Neural progenitor cell (in vitro differentiated cells): Measurements from ENCODE around the gene DOCK9. TPM values are rescaled to one million over a fixed set of nuclear protein-coding genes. Genes with fewer than 3 reads are reported as not detected.

ENCODE experiments used
- DNase-seq: peaks from one replicate; pipeline ENCODE4 v3.0.0-alpha.2; 2016; ENCODE audit warnings: low spot score
- H2AFZ ChIP-seq: fragments of 200-600 bp; sonication (generic); replicated peaks from 2 replicates; pipeline ENCODE4 v1.6.1; 2016; ENCODE audit warnings: antibody characterized with exemption
- H3F3A ChIP-seq: fragments of 200-600 bp; sonication (generic); 2 replicates; pipeline ENCODE4 v1.6.1; 2016; ENCODE audit warnings: antibody characterized with exemption, low read depth
- H3K27ac ChIP-seq: fragments of 200-600 bp; sonication (generic); 2 replicates; pipeline ENCODE4 v1.5.1; 2016; ENCODE audit warnings: mild to moderate bottlenecking
- H3K27me3 ChIP-seq: fragments of 200-600 bp; sonication (generic); 2 replicates; pipeline ENCODE4 v1.6.1; 2016; ENCODE audit warnings: mild to moderate bottlenecking, moderate library complexity
- H3K36me3 ChIP-seq: fragments of 200-600 bp; sonication (generic); 2 replicates; pipeline ENCODE4 v1.5.1; 2016
- H3K4me1 ChIP-seq: fragments of 200-600 bp; sonication (generic); 2 replicates; pipeline ENCODE4 v1.6.1; 2016; ENCODE audit warnings: mixed run types
- H3K4me2 ChIP-seq: fragments of 200-600 bp; sonication (generic); 2 replicates; pipeline ENCODE4 v1.6.1; 2016
- H3K4me3 ChIP-seq: fragments of 200-600 bp; sonication (generic); 2 replicates; pipeline ENCODE4 v1.5.1; 2016
- H3K79me2 ChIP-seq: fragments of 200-600 bp; sonication (generic); 2 replicates; pipeline ENCODE4 v1.6.1; 2016; ENCODE audit warnings: low read depth
- H3K9ac ChIP-seq: fragments of 200-600 bp; sonication (generic); 2 replicates; pipeline ENCODE4 v1.6.1; 2016
- H3K9me3 ChIP-seq: fragments of 200-600 bp; sonication (generic); 2 replicates; pipeline ENCODE4 v1.5.1; 2016; ENCODE audit warnings: low read depth
- H4K20me1 ChIP-seq: fragments of 200-600 bp; sonication (generic); 2 replicates; pipeline ENCODE4 v1.6.1; 2016; ENCODE audit warnings: low read depth
- H3K27ac Mint-ChIP-seq: 3 replicates; pipeline ENCODE4 v1.8.0; 2021; ENCODE audit warnings: mixed read lengths
- H3K27me3 Mint-ChIP-seq: 2 replicates; pipeline ENCODE4 v1.8.0; 2022; ENCODE audit warnings: low read depth, mild to moderate bottlenecking, inconsistent platforms, moderate library complexity, mixed read lengths; ENCODE audit not compliant: insufficient read depth
- H3K36me3 Mint-ChIP-seq: 3 replicates; pipeline ENCODE4 v1.8.0; 2021; ENCODE audit warnings: mixed read lengths
- H3K4me1 Mint-ChIP-seq: 3 replicates; pipeline ENCODE4 v1.8.0; 2021; ENCODE audit warnings: mixed read lengths
- H3K4me3 Mint-ChIP-seq: 3 replicates; pipeline ENCODE4 v1.8.0; 2021; ENCODE audit warnings: mild to moderate bottlenecking, moderate library complexity, mixed read lengths
- H3K9me3 Mint-ChIP-seq: 3 replicates; pipeline ENCODE4 v1.8.0; 2020; ENCODE audit warnings: mixed read lengths
- EZH2 ChIP-seq: fragments of 200-600 bp; sonication (generic); IDR thresholded peaks from 2 replicates; pipeline ENCODE4 v1.6.1; 2017; ENCODE audit warnings: antibody characterized with exemption, mild to moderate bottlenecking, moderate library complexity
- EZH2phosphoT487 ChIP-seq: fragments of 200-600 bp; sonication (generic); IDR thresholded peaks from 2 replicates; pipeline ENCODE4 v1.6.1; 2017; ENCODE audit warnings: antibody characterized with exemption
- total RNA-seq: library from RNA; depleted of rRNA; stranded (reverse); fragments of >200 nt; gene quantifications from 2 replicates; pipeline ENCODE4 v1.2.3, GENCODE V29; 2015; ENCODE audit warnings: low replicate concordance
- TF ChIP-seq, protein P1 (sequence below): fragments of 200-600 bp; sonication (generic); IDR thresholded peaks from 2 replicates; pipeline ENCODE4 v1.5.1; 2017; ENCODE audit warnings: antibody characterized with exemption, mild to moderate bottlenecking

The DOCK9 gene
- total RNA-seq, 1 donor from 2014 or later = 16.6 TPM

DNA sequence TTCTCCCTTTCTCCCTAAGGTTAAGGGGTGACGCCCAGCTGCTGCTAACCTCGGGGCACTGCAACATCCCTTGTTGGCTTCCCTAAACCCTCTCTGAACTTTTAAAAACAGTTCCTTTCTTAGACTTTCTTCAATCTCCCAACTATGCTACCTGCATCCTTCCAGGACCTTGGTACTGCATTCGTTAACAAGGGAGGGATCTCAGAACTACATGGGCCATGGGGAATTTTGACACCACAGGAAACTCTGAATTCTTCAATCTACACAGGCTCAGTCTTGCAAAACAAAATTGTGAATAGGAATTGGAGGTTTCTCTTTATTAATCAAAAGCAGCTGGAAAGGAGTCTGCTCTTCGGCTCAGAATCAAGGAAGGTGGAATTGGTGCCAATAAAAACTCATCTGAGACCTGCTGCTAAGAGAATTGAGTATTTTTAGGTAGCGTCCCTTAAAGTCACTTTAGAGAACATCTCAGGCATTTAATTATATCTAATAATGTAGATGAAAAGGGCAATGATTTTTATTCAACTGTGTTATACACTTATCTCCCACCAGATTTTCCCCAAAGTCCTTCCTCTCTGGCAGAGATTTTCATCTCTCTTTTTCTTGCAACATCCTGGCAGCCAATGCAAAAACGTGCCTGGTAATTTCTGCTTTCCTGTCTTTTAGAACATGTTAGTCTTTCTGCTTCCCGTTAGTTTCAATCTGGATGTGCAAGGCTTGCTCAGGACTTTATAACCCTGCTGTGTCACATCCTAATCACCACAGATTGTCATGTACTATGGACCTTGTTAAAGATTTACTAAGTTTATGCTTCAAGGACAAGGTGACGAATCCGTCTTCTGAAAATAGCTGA lies 156.3 kb downstream of the DOCK9 start:
- H3K36me3 Mint-ChIP-seq = no peaks in the 10 kb centered on the region
- H3K27ac Mint-ChIP-seq = peak overlapping the region; percentile 62
- Histone ChIP-seq H3K36me3 (no peaks in the 10 kb centered on the region), H3K4me3 (no peak overlapping the region), H3F3A (peaks cover 9% of the 10 kb centered on the region), H3K27me3 (no peaks in the 10 kb centered on the region), H3K4me2 (peak overlapping the region; percentile 27), H3K4me1 (peaks cover 19% of the 10 kb centered on the region), H2AFZ (peak overlapping the region; percentile 97), H3K27ac (no peak overlapping the region), H3K9ac (no peak overlapping the region), H3K9me3 (no peaks in the 10 kb centered on the region), H4K20me1 (no peaks in the 10 kb centered on the region), H3K79me2 (no peaks in the 10 kb centered on the region)
- no peak overlapping the region for H3K4me3 Mint-ChIP-seq
- H3K27me3 Mint-ChIP-seq = peaks cover 2% of the 10 kb centered on the region
- H3K9me3 Mint-ChIP-seq = no peaks in the 10 kb centered on the region
- peaks cover 28% of the 10 kb centered on the region for H3K4me1 Mint-ChIP-seq
- DNase-seq = no peak
- TF ChIP-seq, protein P1, sequence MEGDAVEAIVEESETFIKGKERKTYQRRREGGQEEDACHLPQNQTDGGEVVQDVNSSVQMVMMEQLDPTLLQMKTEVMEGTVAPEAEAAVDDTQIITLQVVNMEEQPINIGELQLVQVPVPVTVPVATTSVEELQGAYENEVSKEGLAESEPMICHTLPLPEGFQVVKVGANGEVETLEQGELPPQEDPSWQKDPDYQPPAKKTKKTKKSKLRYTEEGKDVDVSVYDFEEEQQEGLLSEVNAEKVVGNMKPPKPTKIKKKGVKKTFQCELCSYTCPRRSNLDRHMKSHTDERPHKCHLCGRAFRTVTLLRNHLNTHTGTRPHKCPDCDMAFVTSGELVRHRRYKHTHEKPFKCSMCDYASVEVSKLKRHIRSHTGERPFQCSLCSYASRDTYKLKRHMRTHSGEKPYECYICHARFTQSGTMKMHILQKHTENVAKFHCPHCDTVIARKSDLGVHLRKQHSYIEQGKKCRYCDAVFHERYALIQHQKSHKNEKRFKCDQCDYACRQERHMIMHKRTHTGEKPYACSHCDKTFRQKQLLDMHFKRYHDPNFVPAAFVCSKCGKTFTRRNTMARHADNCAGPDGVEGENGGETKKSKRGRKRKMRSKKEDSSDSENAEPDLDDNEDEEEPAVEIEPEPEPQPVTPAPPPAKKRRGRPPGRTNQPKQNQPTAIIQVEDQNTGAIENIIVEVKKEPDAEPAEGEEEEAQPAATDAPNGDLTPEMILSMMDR = no peak
- no peak for TF ChIP-seq EZH2
- TF ChIP-seq EZH2phosphoT487 = no peak

GRCh38 chr13:98820744-98821371 lies 157.0 kb downstream of the DOCK9 start:
- H4K20me1 ChIP-seq = no peaks in the 10 kb centered on the region
- H3K79me2 ChIP-seq = no peaks in the 10 kb centered on the region
- no peak for DNase-seq
- no peaks in the 10 kb centered on the region for H3K36me3 Mint-ChIP-seq
- TF ChIP-seq, protein P1 = no peak
- no peak for TF ChIP-seq EZH2
- TF ChIP-seq EZH2phosphoT487 = no peak
- H3K4me3 Mint-ChIP-seq = no peak overlapping the region
- H3F3A ChIP-seq = peaks cover 3% of the 10 kb centered on the region
- H3K4me1 ChIP-seq = peaks cover 11% of the 10 kb centered on the region
- no peak overlapping the region for H3K4me3 ChIP-seq
- peaks cover 2% of the 10 kb centered on the region for H3K27me3 Mint-ChIP-seq
- no peak overlapping the region for H3K27ac Mint-ChIP-seq
- H3K9ac ChIP-seq = no peak overlapping the region
- peak overlapping the region; percentile 27 for H3K4me2 ChIP-seq
- H3K9me3 Mint-ChIP-seq = no peaks in the 10 kb centered on the region
- no peak overlapping the region for H3K27ac ChIP-seq
- H3K27me3 ChIP-seq = no peaks in the 10 kb centered on the region
- no peaks in the 10 kb centered on the region for H3K36me3 ChIP-seq
- no peaks in the 10 kb centered on the region for H3K9me3 ChIP-seq
- H2AFZ ChIP-seq = peak overlapping the region; percentile 97
- peaks cover 21% of the 10 kb centered on the region for H3K4me1 Mint-ChIP-seq

DNA sequence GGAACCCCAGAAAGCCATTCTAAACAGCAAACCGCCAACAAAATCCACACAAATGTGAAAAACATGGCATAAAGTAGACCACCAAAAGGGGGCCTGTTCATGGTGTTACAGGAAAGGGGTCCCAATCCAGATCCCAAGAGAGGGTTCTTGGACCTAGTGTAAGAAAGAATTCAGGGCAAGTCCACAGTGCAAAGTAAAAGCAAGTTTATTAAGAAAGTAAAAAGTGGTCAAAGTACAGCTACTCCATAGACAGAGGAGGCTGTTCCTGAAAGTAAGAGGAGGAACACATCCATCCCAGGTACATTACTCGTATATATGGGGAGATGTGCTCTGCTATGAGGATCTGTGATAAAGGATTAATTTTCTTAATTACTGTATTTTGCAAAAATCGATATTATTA lies 157.6 kb downstream of the DOCK9 start:
- Histone ChIP-seq H3K9ac (no peak overlapping the region), H3F3A (no peaks in the 10 kb centered on the region), H4K20me1 (no peaks in the 10 kb centered on the region), H3K79me2 (no peaks in the 10 kb centered on the region), H3K4me3 (no peak overlapping the region), H3K27me3 (no peaks in the 10 kb centered on the region), H3K36me3 (no peaks in the 10 kb centered on the region), H3K4me1 (peaks cover 7% of the 10 kb centered on the region), H3K27ac (no peak overlapping the region), H3K4me2 (no peak overlapping the region), H3K9me3 (no peaks in the 10 kb centered on the region), H2AFZ (no peak overlapping the region)
- Mint-ChIP-seq H3K27ac (no peak overlapping the region), H3K4me3 (no peak overlapping the region), H3K9me3 (no peaks in the 10 kb centered on the region), H3K36me3 (no peaks in the 10 kb centered on the region), H3K27me3 (peaks cover 2% of the 10 kb centered on the region), H3K4me1 (peaks cover 17% of the 10 kb centered on the region)
- DNase-seq = no peak
- TF ChIP-seq EZH2 = no peak
